ENCODE data around the gene MCRIP2.

Gene MCRIP2

DNA sequence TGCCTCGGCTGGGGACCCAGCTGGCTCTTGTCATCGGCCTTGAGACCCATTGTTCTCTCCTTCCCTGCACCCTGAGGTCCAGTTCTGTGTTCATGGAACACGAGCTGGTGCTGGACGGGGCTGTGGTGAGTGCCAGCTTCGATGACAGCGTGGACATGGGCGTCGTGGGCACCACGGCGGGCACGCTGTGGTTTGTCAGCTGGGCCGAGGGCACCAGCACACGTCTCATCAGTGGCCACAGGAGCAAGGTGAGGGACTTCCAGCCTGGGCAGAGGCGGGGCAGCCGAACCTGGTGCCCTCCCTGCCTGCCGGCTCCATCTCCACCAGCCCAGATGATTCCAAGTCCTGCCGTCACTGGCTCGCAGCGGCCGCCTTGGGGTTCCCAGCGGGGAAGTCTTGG is 21.0 kb downstream of the MCRIP2 start:
- Mint-ChIP-seq H3K36me3 (peaks cover 9% of the 10 kb centered on the region), H3K27ac (no peak overlapping the region), H3K4me1 (peaks cover 9% of the 10 kb centered on the region), H3K9me3 (no peaks in the 10 kb centered on the region), H3K4me3 (no peak overlapping the region)
- no peak for ATAC-seq
- no peak for DNase-seq (ENCODE audit: low spot score in 2 of 2)

DNA sequence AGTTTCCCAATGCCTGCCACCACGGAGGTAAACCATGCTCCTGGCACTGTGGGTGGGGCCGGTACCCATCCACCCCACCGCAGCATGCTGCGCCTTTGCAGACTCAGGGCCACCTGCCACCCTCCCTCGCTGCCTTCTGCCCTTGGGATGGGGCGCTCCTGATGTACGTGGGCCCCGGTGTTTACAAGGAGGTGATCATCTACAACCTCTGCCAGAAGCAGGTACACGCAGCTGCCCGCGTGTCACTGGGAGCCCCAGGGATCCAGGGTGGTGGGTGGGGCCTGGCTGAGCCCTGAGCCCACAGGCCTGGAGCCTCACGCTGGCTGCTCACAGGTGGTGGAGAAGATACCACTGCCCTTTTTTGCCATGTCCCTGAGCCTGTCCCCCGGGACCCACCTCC is 24.9 kb downstream of the MCRIP2 start:
- Mint-ChIP-seq H3K27ac (no peak overlapping the region), H3K9me3 (no peaks in the 10 kb centered on the region), H3K4me3 (no peak overlapping the region), H3K36me3 (peaks cover 26% of the 10 kb centered on the region), H3K4me1 (peaks cover 2% of the 10 kb centered on the region)
- ATAC-seq: no peak
- no peak for DNase-seq (ENCODE audit: low spot score in 2 of 2)

DNA sequence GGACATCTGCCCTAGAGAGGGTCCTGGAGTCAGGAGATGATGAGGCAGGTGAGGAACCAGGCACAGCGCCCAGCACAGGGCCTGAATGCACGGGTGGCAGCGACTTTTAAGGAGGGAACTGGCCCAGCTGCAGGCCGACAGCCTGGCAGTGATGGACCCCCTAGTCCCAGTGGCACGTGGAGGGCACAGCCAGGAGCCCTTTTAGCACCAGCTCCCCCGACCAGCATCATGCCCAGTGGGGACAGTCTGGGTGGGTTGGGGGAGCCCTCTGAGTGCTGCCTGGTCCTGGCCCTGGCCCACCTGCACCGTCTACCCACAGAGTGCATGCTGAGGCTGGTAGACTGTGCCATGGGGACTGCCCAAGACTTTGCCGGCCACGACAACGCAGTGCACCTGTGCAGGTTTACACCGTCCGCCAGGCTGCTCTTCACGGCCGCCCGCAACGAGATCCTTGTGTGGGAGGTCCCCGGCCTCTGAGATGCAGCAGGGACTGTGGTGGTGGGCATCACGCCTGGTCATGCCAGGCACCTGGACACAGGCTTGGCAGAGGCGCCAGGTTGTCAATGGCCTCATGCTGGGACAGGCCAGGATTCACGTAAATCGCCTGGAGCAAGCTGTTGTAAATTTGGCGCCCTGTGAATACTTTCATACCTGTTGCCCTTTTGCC is 25.6 kb downstream of the MCRIP2 start:
- no peak for DNase-seq (ENCODE audit: low spot score in 2 of 2)
- no peaks in the 10 kb centered on the region for H3K4me1 Mint-ChIP-seq
- H3K36me3 Mint-ChIP-seq: peaks cover 26% of the 10 kb centered on the region
- H3K4me3 Mint-ChIP-seq: peak overlapping the region; percentile 77
- H3K9me3 Mint-ChIP-seq: no peaks in the 10 kb centered on the region
- ATAC-seq: no peak
- peak overlapping the region; percentile 90 for H3K27ac Mint-ChIP-seq

DNA sequence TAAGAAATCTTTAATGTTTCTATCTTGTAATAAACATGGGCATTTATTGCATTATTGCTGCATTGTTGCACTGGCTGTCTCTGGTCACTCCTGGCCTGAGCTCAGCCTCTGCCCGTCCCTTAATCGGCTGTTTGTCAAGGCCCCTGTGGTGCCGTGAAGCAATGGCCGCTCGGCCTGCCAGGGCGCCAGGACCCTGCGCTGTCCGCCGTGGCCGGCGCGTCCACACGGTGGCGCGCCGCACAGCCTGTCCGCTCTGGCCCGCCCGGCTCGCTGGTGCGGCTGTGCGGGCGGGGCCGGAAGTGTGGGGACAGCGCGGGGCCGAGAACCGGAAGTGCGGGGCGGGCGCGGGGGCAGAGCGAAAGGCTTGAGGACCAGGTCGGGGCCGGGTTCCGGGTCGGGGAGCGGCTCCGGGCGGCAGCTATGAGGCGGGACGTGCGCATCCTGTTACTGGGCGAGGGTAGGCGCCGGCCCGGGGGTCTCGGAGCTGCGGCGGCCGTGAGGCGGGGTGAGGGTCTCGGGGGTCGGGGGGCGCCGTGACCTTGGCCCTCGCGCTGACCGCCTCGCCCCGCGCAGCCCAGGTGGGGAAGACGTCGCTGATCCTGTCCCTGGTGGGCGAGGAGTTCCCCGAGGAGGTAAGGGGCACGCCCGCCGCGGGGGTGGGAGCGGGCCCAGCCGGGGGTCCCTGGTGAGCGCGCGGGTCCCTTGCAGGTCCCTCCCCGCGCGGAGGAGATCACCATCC is 26.3 kb downstream of the MCRIP2 start, which contains the start of gene RHOT2:
Gene RHOT2 (plus strand): TSS at position 353 of the 739 bp plus-strand sequence. CDS start 68 bp downstream, at position 421.
- no peaks in the 10 kb centered on the region for H3K9me3 Mint-ChIP-seq
- peaks cover 26% of the 10 kb centered on the region for H3K36me3 Mint-ChIP-seq
- H3K27ac Mint-ChIP-seq: peak within 1 kb of the TSS; percentile 90
- peak; percentile 93 for ATAC-seq
- no peaks in the 10 kb centered on the region for H3K4me1 Mint-ChIP-seq
- H3K4me3 Mint-ChIP-seq: peak within 1 kb of the TSS; percentile 77
- DNase-seq (ENCODE audit: low spot score in 2 of 2): peak; percentile 92 to 96

DNA sequence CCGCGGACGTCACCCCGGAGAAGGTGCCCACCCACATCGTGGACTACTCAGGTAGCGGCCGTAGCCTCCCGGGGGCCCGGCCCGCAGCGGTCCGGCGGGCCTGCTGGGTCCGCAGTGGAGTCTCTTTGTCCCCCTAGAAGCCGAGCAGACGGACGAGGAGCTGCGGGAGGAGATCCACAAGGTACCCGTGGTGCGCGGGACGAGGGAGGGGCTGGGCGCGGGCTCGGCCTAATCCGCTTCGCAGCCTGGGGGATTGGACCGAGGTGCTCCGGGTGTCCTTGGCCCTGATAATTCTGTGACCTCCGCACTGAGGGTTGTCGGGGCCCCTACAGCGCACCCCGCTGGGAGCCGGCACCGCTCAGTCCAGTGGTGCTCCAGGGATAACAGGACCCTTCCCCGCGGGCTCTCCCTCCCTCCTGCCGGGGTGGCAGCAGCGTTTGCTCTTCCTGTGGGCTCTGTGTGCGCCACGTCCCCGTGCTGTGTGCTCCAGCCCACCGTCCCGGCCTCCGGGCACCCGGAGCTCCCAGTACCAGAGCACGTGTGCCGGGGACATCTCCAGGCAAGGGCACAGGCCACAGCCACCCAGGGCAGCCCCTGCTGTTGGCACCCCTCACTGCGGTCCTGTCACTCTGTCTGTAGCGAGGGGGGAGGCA is 27.0 kb downstream of the MCRIP2 start:
- peak in 1 of 2 donors; percentile 67 for DNase-seq (ENCODE audit: low spot score in 2 of 2)
- H3K9me3 Mint-ChIP-seq: no peaks in the 10 kb centered on the region
- peak overlapping the region; percentile 77 for H3K4me3 Mint-ChIP-seq
- peak overlapping the region; percentile 90 for H3K27ac Mint-ChIP-seq
- peaks cover 25% of the 10 kb centered on the region for H3K36me3 Mint-ChIP-seq
- ATAC-seq: peak; percentile 3
- H3K4me1 Mint-ChIP-seq: no peaks in the 10 kb centered on the region

DNA sequence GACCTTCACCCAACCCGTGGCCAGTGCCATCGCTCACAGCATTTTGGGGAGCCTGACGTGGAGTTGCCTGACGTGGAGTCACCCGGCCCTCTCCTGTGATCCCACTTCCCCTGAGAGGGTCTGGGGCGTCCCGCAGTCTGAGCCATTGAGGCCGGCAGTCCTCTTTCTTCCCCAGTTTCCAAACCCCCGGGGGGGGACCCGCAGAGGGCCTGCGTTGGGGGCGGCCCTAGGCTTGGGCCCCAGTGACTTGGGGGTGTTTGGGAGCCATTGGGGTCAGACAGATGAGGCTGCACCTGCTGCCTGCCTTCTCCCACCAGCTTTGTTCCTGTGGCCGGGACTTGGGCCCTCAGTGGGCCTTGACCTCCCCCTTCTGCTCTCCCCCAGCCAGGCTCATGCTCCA is 28.0 kb downstream of the MCRIP2 start:
- H3K4me1 Mint-ChIP-seq: peaks cover under 1% of the 10 kb centered on the region

DNA sequence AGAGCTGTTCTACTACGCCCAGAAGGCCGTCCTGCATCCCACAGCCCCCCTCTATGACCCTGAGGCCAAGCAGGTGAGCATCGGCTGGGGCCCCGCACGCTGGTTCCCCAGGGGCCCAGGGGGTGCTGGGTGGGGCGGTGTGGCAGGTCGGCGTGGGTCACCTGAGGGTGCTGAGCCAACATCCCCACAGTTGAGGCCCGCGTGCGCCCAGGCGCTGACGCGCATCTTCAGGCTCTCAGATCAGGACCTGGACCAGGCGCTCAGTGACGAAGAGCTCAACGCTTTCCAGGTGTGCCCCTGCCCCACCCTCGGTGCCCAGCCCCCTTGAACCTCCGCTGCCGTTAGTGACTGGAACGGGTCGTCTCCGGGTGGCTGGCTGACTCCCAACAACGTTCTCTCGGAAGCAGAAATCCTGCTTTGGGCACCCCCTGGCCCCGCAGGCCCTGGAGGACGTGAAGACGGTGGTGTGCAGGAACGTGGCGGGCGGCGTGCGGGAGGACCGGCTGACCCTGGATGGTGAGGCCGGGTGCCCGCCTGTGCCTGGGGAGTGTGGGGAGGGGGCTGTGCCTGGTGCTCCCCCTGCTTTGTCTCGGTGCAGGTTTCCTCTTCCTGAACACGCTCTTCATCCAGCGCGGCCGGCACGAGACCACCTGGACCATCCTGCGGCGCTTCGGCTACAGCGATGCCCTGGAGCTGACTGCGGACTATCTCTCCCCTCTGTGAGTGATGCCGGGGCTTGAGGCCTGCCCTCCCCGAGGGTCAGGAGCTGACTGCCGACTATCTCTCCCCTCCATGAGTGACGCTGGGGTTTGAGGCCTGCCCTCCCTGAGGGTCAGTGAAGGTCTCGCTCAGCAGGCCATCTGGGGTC is 29.1 kb downstream of the MCRIP2 start:
- H3K4me3 Mint-ChIP-seq: no peak overlapping the region
- no peak for DNase-seq (ENCODE audit: low spot score in 2 of 2)
- H3K9me3 Mint-ChIP-seq: no peaks in the 10 kb centered on the region
- no peak overlapping the region for H3K27ac Mint-ChIP-seq
- ATAC-seq: no peak
- H3K4me1 Mint-ChIP-seq: peaks cover 8% of the 10 kb centered on the region
- H3K36me3 Mint-ChIP-seq: peaks cover 25% of the 10 kb centered on the region

More for the DNA sequence above, 28.0 kb downstream of the MCRIP2 start:
- no peak for ATAC-seq
- Mint-ChIP-seq H3K9me3 (no peaks in the 10 kb centered on the region), H3K4me3 (peak overlapping the region; percentile 77), H3K27ac (no peak overlapping the region), H3K36me3 (peaks cover 25% of the 10 kb centered on the region)
- no peak for DNase-seq (ENCODE audit: low spot score in 2 of 2)

DNA sequence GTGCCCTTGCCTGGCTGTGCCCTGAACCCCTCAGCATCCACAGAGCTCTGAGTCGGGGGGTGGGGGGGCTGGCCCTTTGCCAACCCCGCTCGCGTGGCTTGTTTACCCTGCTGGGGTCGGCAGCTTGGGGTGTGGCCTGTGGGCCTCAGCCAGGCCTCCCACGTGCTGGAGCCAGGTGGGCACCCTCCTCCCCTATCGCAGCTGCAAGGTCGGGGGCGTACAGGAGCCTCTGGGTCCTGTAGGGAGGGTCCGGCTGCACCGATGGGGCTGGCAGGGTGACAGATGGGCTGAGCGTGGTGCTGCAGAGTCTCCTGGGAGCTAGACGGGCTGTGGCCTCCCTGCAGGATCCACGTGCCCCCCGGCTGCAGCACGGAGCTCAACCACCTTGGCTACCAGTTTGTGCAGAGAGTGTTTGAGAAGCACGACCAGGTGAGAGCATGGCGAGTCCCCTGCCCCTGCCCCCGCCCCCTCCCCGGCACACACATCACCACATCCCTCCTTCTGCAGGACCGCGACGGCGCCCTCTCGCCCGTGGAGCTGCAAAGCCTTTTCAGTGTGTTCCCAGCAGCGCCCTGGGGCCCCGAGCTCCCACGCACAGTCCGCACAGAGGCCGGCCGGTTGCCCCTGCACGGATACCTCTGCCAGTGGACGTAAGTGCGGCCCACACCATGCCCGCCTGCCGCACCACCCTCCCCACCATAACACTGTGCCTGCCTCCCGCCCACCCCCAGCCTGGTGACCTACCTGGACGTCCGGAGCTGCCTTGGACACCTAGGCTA is 29.9 kb downstream of the MCRIP2 start:
- H3K4me1 Mint-ChIP-seq: peaks cover 8% of the 10 kb centered on the region
- DNase-seq (ENCODE audit: low spot score in 2 of 2): no peak
- no peak for ATAC-seq
- H3K4me3 Mint-ChIP-seq: no peak overlapping the region
- no peaks in the 10 kb centered on the region for H3K9me3 Mint-ChIP-seq
- H3K36me3 Mint-ChIP-seq: peaks cover 25% of the 10 kb centered on the region
- no peak overlapping the region for H3K27ac Mint-ChIP-seq

DNA sequence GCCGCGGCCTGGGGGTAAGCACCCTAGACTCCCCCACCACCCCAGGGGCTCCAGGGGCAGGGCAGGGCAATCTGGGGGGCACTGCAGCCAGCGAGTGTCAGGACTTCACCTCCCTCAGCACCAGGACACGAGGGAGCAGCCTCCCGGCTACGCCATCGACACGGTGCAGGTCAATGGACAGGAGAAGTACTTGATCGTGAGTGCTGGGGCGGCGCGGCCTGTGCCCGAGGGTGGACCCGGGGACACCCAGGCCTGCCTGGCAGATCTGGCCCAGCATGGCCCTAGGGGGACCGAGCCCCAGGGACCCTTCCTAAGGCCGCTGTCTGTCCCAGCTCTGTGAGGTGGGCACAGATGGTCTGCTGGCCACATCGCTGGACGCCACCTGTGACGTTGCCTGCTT is 30.7 kb downstream of the MCRIP2 start:
- Mint-ChIP-seq H3K4me3 (no peak overlapping the region), H3K4me1 (peaks cover 8% of the 10 kb centered on the region), H3K36me3 (peaks cover 25% of the 10 kb centered on the region), H3K27ac (no peak overlapping the region), H3K9me3 (no peaks in the 10 kb centered on the region)
- ATAC-seq: no peak
- DNase-seq (ENCODE audit: low spot score in 2 of 2): no peak

DNA sequence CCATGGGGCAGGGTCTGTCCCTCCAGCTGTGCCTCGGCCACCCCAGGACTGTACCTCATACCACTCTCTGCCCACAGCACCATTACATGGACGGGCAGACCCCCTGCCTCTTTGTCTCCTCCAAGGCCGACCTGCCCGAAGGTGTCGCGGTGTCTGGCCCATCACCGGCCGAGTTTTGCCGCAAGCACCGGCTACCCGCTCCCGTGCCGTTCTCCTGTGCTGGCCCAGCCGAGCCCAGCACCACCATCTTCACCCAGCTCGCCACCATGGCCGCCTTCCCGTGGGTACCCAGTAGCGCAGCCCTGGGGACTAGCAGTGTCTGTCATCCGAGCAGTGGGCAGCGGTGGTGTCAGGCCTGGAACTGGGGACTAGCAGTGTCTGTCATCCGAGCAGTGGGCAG is 31.2 kb downstream of the MCRIP2 start:
- Mint-ChIP-seq H3K36me3 (peaks cover 25% of the 10 kb centered on the region), H3K27ac (no peak overlapping the region), H3K9me3 (no peaks in the 10 kb centered on the region), H3K4me1 (peaks cover 8% of the 10 kb centered on the region), H3K4me3 (no peak overlapping the region)
- ATAC-seq (no peak), DNase-seq (ENCODE audit: low spot score in 2 of 2) (no peak)

DNA sequence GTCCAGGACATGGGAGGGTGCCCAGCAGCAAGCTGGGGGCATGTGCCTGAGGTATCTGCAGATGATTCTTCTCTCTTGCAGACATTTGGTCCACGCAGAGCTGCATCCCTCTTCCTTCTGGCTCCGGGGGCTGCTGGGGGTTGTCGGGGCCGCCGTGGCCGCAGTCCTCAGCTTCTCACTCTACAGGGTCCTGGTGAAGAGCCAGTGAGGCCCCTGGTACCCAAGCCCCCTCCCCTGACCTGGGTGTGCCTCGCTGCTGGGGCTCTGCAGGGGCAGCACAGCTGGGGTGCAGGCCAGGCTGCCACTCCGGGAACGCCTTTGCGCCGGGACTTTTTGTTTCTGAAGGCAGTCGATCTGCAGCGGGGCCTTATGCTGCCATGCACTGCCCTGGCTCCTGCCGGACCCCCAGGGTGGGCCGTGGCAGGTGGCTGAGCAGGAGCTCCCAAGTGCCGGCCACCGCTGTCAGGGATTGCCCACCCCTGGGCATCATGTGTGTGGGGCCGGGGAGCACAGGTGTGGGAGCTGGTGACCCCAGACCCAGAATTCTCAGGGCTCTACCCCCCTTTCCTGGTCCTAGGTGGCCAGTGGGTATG is 31.9 kb downstream of the MCRIP2 start:
- Mint-ChIP-seq H3K36me3 (peaks cover 25% of the 10 kb centered on the region), H3K9me3 (no peaks in the 10 kb centered on the region), H3K4me3 (no peak overlapping the region), H3K27ac (no peak overlapping the region), H3K4me1 (peaks cover 8% of the 10 kb centered on the region)
- DNase-seq (ENCODE audit: low spot score in 2 of 2) (no peak), ATAC-seq (no peak)

DNA sequence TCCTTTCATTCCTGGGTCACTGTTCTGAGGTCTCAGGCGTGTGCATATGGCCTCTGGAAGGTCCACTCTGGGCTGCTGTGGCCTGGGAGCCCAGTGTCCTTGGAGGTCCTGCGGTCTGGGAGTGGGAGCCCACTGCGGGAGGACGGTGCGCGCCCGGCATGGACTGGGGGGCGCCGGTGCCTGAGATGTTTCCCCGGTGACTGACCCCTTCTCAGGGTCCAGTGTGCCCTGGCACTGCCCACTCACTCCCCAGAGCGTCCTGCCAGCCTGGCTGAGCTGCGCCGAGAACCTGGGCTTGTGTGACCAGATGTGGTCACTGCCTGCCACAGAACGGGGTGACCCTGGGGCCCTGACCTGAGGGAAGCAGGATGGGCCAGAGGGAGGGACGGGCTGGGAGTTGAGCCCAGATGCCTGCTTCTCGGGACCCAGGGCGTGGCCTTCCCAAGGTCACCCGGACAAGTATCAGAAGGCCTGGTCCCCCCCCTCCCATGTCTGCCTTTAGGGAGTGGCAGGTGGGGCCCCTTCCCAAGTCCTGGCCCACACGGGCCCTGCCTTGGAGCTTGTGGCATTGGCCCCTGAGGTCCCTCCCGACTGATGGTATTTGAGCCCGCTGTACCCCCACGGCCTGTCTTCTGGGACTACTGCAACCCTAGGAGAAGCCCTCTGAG is 32.7 kb downstream of the MCRIP2 start:
- Mint-ChIP-seq H3K36me3 (peaks cover 25% of the 10 kb centered on the region), H3K4me3 (peak overlapping the region; percentile 38), H3K9me3 (no peaks in the 10 kb centered on the region), H3K4me1 (peaks cover 14% of the 10 kb centered on the region), H3K27ac (no peak overlapping the region)
- ATAC-seq (no peak), DNase-seq (ENCODE audit: low spot score in 2 of 2) (no peak)

DNA sequence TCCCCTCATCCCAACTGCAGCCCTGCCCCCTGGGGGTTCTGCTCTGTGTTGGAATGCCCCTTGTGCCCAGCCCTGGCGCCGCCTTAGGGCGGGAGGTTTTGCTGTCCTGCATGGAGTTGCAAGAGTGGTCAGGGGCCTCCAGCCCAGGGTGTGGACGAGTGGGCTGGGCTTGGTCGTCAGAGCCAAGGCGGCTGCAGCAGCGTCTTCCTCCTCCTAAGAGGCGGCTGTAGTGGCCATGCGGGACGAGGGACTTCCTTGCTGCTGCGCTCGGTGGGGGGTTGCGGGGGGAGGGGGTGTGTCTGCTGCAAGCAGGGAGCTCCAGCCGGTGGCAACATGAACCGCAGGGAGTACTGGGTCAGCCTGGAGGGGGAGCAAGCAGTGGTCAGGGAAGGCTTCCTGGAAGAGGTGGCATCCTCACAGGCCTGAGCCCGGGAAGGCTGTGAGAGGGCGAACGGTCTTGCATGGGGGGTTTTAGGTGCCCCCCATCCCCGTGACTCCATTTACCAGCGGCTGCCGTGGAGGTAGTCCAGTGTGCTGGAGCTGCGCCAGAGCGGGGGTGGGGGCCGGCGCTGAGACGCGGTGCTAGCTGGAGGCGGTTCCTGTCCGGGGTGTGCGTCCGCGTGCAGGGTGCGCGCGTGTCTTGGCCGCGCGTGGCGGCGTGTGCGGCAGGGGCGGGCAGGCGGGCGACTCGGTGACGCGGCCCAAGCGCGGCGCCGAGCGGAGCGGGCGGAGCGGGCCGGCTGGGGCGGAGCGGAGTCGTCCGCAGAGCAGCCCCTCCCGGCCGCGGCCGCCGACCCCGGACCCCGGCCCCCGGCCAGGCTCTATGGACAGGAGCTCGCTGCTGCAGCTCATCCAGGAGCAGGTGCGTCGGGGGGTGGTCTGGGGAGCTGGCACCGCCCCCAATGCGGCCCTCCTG is 33.6 kb downstream of the MCRIP2 start, which contains the start of gene RHBDL1:
Gene RHBDL1 (plus strand): TSS at position 704 of the 916 bp plus-strand sequence. CDS start 120 bp downstream, at position 824.
- Mint-ChIP-seq H3K4me1 (peaks cover 18% of the 10 kb centered on the region), H3K4me3 (peak within 1 kb of the TSS; percentile 38), H3K27ac (no peak within 1 kb of the TSS), H3K9me3 (no peaks in the 10 kb centered on the region), H3K36me3 (peaks cover 19% of the 10 kb centered on the region)
- ATAC-seq: no peak
- no peak for DNase-seq (ENCODE audit: low spot score in 2 of 2)

Data from stimulated activated effector memory CD8-positive, alpha-beta T cell treated with anti-CD3 and anti-CD28 coated beads, Interleukin-12 subunit alpha, Interleukin-12 subunit beta, amount 100 ng/mL, for 72 hours (primary cell).